DOHH2 (cell line): ENCODE measurements around the gene DCAF17.
"Not testable (repeated sequence)": the region's sequence is repeated elsewhere in the genome, so short reads cannot be mapped to it uniquely, and the experiment has no call there.

Experiments
- EZH2phosphoT487 ChIP-seq: fragments of 200-600 bp; sonication (generic); IDR thresholded peaks from 2 replicates; pipeline ENCODE4 v1.6.1; 2017; ENCODE audit warnings: borderline replicate concordance, mild to moderate bottlenecking, antibody characterized with exemption, low read length, moderate library complexity, mixed read lengths
- TF ChIP-seq, protein P1 (sequence below): fragments of 200-600 bp; sonication (generic); IDR thresholded peaks from one replicate; pipeline ENCODE4 v1.5.1; 2014; ENCODE audit warnings: antibody characterized with exemption, mild to moderate bottlenecking, low read depth, low read length; ENCODE audit not compliant: poor library complexity, severe bottlenecking

DNA sequence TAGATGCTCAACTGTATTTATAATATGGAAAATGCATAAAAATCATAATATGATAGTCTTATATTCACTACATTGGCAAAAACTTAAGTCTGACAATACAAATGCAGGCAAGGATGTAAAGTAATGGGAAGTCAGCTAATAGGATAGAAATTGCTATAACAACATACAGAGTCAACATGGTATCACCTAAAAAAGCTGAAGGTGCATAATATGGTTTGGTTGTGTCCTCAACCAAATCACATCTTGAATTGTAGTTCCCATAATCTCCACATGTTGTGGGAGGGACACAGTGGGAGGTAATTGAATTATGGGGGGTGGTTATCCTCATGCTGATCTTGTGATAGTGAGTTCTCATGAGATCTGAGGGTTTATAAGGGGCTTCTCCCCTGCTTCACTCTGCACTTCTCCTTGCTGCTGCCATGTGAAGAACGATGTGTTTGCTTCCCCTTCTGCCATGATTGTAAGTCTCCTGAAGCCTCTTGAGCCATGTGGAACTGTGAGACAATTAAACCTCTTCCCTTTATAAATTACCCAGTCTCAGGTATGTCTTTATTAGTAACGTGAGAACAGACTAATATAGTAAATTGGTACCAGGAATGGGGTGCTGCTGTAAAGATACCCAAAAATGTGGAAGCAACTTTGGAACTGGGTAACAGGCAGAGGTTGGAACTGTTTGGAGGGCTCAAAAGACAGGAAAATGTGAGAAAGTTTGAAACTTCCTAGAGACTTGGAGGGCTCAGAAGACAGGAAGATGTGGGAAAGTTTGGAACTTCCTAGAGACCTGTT lies 11.1 kb upstream of the DCAF17 start:
- TF ChIP-seq, protein P1, sequence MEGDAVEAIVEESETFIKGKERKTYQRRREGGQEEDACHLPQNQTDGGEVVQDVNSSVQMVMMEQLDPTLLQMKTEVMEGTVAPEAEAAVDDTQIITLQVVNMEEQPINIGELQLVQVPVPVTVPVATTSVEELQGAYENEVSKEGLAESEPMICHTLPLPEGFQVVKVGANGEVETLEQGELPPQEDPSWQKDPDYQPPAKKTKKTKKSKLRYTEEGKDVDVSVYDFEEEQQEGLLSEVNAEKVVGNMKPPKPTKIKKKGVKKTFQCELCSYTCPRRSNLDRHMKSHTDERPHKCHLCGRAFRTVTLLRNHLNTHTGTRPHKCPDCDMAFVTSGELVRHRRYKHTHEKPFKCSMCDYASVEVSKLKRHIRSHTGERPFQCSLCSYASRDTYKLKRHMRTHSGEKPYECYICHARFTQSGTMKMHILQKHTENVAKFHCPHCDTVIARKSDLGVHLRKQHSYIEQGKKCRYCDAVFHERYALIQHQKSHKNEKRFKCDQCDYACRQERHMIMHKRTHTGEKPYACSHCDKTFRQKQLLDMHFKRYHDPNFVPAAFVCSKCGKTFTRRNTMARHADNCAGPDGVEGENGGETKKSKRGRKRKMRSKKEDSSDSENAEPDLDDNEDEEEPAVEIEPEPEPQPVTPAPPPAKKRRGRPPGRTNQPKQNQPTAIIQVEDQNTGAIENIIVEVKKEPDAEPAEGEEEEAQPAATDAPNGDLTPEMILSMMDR: not testable (repeated sequence)
- TF ChIP-seq EZH2phosphoT487: not testable (repeated sequence)
